Measurements from ENCODE around the gene ATOSA. TPM values are rescaled to one million over a fixed set of nuclear protein-coding genes. Genes with fewer than 3 reads are reported as not detected.

Gene ATOSA
- total RNA-seq, 1 experiment from 2014 or later: 5.8 TPM

DNA sequence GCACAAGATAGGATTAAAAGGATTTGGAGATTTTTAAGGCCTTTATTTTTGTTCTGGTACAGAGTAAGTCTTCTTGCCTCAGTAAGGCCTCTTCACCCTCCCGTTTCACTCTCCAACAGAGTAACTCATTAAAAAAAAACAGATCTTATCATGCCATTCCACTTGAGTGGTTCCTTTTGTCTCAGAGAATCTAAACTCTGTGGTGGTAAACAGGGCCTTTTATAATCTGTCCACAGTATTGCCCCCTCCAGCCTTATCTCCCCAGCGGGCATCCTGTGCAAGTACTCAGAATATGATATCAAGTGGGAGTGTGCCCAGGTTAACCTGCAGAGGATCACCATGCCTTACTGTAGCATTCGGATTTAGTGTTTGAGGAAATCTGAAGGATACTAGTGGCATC, 20.3 kb upstream of the ATOSA start:
- H3K9me3 Mint-ChIP-seq: no peaks in the 10 kb centered on the region
- no peak overlapping the region for H3K23ac ChIP-seq (ENCODE audit: insufficient read length, low read depth, low read length)
- no peak overlapping the region for H3K4ac ChIP-seq (ENCODE audit: low read depth, low read length)
- no peak overlapping the region for H3K56ac ChIP-seq (ENCODE audit: insufficient read length, low read depth, low read length)
- no peaks in the 10 kb centered on the region for H3K9me3 ChIP-seq (ENCODE audit: control insufficient read depth, low read depth, low read length)
- no peak overlapping the region for H4K8ac ChIP-seq (replicated peaks; ENCODE audit: insufficient read length, low read depth, low read length)
- no peaks in the 10 kb centered on the region for H3K4me1 ChIP-seq (ENCODE audit: insufficient read depth, low read length)
- no peak overlapping the region for H2BK15ac ChIP-seq (ENCODE audit: low read depth, low read length)
- no peak overlapping the region for H2AK5ac ChIP-seq (ENCODE audit: insufficient read length, low read length)
- no peak overlapping the region for H2BK5ac ChIP-seq (ENCODE audit: insufficient read length, low read length)
- no peak overlapping the region for H2AFZ ChIP-seq (ENCODE audit: low read length)
- H3K23me2 ChIP-seq (ENCODE audit: insufficient read length, low read depth, low read length, poor library complexity, severe bottlenecking): no peaks in the 10 kb centered on the region
- H3K9ac ChIP-seq (ENCODE audit: extremely low read depth, insufficient read length, low read length): no peak overlapping the region
- peaks cover 4 to 9% of the 10 kb centered on the region in 2 experiments for H3K4me1 Mint-ChIP-seq
- H3K27me3 ChIP-seq (ENCODE audit: insufficient read depth, low read length): no peaks in the 10 kb centered on the region
- no peak overlapping the region for H3T11ph ChIP-seq (ENCODE audit: low read length)
- H3K27me3 Mint-ChIP-seq (ENCODE audit: low read depth): no peaks in the 10 kb centered on the region
- H3K36me3 Mint-ChIP-seq (ENCODE audit: insufficient read depth in 1 of 3, low read depth in 3 of 3): no peaks in the 10 kb centered on the region
- DNase-seq: no peak
- H3K27ac Mint-ChIP-seq: no peak overlapping the region
- no peak overlapping the region for H3K4me3 Mint-ChIP-seq
- H2BK120ac ChIP-seq (ENCODE audit: low read depth, low read length, poor library complexity, severe bottlenecking): no peak overlapping the region
- H4K5ac ChIP-seq (ENCODE audit: insufficient read length, low read depth, low read length): no peak overlapping the region
- no peak overlapping the region for H2BK12ac ChIP-seq (ENCODE audit: insufficient read length, low read depth, low read length)
- no peak overlapping the region for H3K27ac ChIP-seq (ENCODE audit: insufficient read length, low read depth, low read length)
- H3K14ac ChIP-seq (ENCODE audit: insufficient read depth, low read length): no peak overlapping the region
- no peak overlapping the region for H2BK20ac ChIP-seq (ENCODE audit: low read depth, low read length, poor library complexity, severe bottlenecking)
- H3K79me2 ChIP-seq (ENCODE audit: insufficient read depth, low read length): no peaks in the 10 kb centered on the region
- no peaks in the 10 kb centered on the region for H4K20me1 ChIP-seq (ENCODE audit: control insufficient read depth, insufficient read depth, insufficient read length)
- H3K79me1 ChIP-seq (ENCODE audit: insufficient read depth, low read depth, low read length, poor library complexity, severe bottlenecking): no peaks in the 10 kb centered on the region
- H3K18ac ChIP-seq (ENCODE audit: insufficient read length, low read depth, low read length): no peak overlapping the region
- WGBS (ENCODE audit: extremely low coverage, insufficient read length, low lambda C conversion rate): no CpG with 5 or more reads among the region's 3 CpGs
- H4K91ac ChIP-seq (ENCODE audit: insufficient read length, low read depth, low read length): no peak overlapping the region
- TF ChIP-seq, protein P1, sequence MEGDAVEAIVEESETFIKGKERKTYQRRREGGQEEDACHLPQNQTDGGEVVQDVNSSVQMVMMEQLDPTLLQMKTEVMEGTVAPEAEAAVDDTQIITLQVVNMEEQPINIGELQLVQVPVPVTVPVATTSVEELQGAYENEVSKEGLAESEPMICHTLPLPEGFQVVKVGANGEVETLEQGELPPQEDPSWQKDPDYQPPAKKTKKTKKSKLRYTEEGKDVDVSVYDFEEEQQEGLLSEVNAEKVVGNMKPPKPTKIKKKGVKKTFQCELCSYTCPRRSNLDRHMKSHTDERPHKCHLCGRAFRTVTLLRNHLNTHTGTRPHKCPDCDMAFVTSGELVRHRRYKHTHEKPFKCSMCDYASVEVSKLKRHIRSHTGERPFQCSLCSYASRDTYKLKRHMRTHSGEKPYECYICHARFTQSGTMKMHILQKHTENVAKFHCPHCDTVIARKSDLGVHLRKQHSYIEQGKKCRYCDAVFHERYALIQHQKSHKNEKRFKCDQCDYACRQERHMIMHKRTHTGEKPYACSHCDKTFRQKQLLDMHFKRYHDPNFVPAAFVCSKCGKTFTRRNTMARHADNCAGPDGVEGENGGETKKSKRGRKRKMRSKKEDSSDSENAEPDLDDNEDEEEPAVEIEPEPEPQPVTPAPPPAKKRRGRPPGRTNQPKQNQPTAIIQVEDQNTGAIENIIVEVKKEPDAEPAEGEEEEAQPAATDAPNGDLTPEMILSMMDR (conservative IDR thresholded peaks at IDR 0.05): no peak
- H3K4me2 ChIP-seq (ENCODE audit: insufficient read depth, insufficient read length, low read length): no peak overlapping the region
